PFSK-1 (cell line): ENCODE data around the gene EML2.

Source experiments
- POLR2AphosphoS5 ChIP-seq: IDR thresholded peaks from 2 replicates; pipeline ENCODE4 v1.6.1; 2012; ENCODE audit warnings: low read depth, mild to moderate bottlenecking, control low read depth, low read length, moderate library complexity
- SIN3A ChIP-seq: IDR thresholded peaks from 2 replicates; pipeline ENCODE4 v1.6.1; 2012; ENCODE audit warnings: mild to moderate bottlenecking, low read length, moderate library complexity, borderline replicate concordance; ENCODE audit not compliant: insufficient read depth
- TAF1 ChIP-seq: IDR thresholded peaks from 2 replicates; pipeline ENCODE4 v1.6.1; 2012; ENCODE audit warnings: low read length, control low read depth, borderline replicate concordance; ENCODE audit not compliant: insufficient read depth

DNA sequence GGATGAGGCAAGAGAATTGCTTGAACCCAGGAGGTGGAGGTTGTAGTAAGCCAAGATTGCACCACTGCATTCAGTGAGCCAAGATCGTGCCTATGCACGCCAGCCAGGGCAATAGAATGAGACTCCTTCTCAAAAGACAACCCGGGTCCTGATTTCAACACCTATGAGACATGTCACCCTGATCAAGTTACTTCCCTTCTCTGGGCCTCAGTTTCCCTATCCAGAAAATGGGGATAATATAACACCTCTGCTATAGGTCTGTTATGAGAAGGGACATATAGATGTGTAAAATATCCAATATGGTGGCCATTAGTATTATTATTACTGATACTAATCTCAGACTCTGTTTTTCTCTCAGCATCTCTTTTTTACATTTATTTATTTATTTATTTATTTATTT is 15.9 kb upstream of the EML2 start:
- TF ChIP-seq POLR2AphosphoS5 (no peak), TAF1 (no peak), SIN3A (no peak)
